Neutrophil (primary cell): ENCODE results near the gene LSP1.

Source experiments
- H3K27ac ChIP-seq: fragments of 200-600 bp; sonication (generic); 2 replicates; pipeline ENCODE4 v1.5.1; 2016; ENCODE audit warnings: mild to moderate bottlenecking, moderate library complexity
- H3K27me3 ChIP-seq: fragments of 200-600 bp; sonication (generic); 2 replicates; pipeline ENCODE4 v1.6.0; 2016; ENCODE audit warnings: mild to moderate bottlenecking
- H3K36me3 ChIP-seq: fragments of 200-600 bp; sonication (generic); 2 replicates; pipeline ENCODE4 v1.5.1; 2017
- H3K4me1 ChIP-seq, 2 experiments: fragments of 200-600 bp in 1 of 2; sonication (generic) in 1 of 2; 1 replicate in 1 of 2; 2 replicates in 1 of 2; pipeline versions ENCODE4 v1.5.1 to v1.6.1; 2013 to 2016; ENCODE audit warnings: low read depth in 1 of 2, low read length in 1 of 2, mild to moderate bottlenecking in 1 of 2, moderate library complexity in 1 of 2; ENCODE audit not compliant: control insufficient read depth in 1 of 2, insufficient read depth in 1 of 2
- H3K4me3 ChIP-seq, 2 experiments: fragments of 200-600 bp in 1 of 2; sonication (generic) in 1 of 2; 1 replicate in 1 of 2; 2 replicates in 1 of 2; pipeline ENCODE4 v1.5.1; 2013 to 2016; ENCODE audit warnings: low read depth in 1 of 2, low read length in 1 of 2, mild to moderate bottlenecking in 1 of 2, moderate library complexity in 1 of 2
- H3K9me3 ChIP-seq: fragments of 200-600 bp; sonication (generic); 2 replicates; pipeline ENCODE4 v1.5.1; 2016
- TF ChIP-seq, protein P1 (sequence below): fragments of 200-600 bp; sonication (generic); IDR thresholded peaks from 2 replicates; pipeline ENCODE4 v1.5.1; 2016; ENCODE audit warnings: antibody characterized with exemption

LSP1 gene

DNA sequence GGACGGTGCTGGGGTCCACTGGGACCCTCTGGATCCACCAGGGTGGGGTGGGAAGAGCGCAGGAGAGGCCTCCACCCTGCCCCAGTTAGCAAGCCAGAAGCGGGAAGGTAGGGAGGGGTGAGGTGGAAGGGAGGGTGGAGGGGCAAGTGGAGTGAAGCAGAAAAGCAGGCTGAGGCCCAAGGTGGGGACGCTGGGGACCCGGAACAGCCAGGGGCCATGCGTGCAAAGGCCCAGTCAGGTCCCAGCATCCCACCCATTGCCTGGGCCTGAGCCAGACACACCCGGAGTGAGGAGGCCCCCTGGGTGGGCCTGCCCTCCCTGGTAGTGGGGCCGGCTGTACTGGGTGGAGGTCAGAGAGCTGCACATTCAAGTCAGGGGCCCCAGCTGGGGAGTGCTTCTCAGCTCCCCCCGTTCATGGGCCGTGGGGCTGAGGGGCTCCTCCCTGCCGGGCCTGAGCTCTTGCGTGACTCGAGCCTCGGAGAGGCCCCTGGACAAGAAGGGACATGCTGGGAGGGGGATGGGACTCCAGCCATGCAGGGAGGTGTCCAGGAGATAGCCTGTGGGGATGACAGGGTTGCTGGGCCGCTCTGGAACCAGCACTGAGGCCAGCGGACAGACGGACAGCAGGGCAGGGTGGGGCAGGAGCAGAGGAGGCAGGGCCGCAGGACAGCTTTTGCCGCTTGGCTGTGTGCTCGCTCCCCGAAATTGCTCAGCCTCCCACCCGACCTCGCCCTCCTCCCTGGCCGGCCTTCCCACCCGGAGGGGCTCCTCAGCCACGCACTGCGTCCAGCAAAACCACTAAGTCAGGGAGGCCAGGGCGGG lies 74.4 kb downstream of the LSP1 start:
- TF ChIP-seq, protein P1, sequence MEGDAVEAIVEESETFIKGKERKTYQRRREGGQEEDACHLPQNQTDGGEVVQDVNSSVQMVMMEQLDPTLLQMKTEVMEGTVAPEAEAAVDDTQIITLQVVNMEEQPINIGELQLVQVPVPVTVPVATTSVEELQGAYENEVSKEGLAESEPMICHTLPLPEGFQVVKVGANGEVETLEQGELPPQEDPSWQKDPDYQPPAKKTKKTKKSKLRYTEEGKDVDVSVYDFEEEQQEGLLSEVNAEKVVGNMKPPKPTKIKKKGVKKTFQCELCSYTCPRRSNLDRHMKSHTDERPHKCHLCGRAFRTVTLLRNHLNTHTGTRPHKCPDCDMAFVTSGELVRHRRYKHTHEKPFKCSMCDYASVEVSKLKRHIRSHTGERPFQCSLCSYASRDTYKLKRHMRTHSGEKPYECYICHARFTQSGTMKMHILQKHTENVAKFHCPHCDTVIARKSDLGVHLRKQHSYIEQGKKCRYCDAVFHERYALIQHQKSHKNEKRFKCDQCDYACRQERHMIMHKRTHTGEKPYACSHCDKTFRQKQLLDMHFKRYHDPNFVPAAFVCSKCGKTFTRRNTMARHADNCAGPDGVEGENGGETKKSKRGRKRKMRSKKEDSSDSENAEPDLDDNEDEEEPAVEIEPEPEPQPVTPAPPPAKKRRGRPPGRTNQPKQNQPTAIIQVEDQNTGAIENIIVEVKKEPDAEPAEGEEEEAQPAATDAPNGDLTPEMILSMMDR: no peak
- Histone ChIP-seq H3K27me3 (peaks cover 46% of the 10 kb centered on the region), H3K4me3 (no peak overlapping the region), H3K9me3 (no peaks in the 10 kb centered on the region), H3K36me3 (no peaks in the 10 kb centered on the region), H3K4me1 (no peaks in the 10 kb centered on the region), H3K27ac (no peak overlapping the region)

- Histone ChIP-seq H3K27me3 (peaks cover 51% of the 10 kb centered on the region), H3K36me3 (no peaks in the 10 kb centered on the region), H3K27ac (no peak overlapping the region), H3K4me1 (no peaks in the 10 kb centered on the region), H3K4me3 (no peak overlapping the region), H3K9me3 (no peaks in the 10 kb centered on the region)
- TF ChIP-seq, protein P1: no peak
Observed at GRCh38 chr11:1927848-1928469, 75.1 kb downstream of the LSP1 start.

DNA sequence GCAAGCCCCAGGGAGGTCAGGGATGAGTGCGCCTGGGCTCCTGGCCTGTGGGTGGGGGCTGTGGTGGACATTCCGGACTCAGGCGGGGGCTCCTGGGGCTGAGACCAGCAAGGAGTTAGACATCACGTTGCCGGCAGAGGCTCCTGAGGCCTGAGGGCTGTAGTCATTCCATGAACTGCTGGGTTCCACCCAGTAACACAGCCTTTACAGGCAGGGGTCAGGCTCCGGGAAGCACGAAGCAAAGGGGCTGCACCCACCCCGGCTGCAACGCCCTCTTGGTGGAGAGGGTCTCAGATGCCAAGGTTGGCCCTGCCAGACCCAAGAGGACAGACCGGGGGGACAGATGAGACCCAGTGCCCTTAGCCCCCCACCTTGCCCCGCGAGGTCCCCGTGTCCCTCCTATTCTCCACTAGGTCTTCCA lies 75.6 kb downstream of the LSP1 start:
- Histone ChIP-seq H3K9me3 (no peaks in the 10 kb centered on the region), H3K4me3 (no peak overlapping the region), H3K27me3 (peaks cover 56% of the 10 kb centered on the region), H3K36me3 (no peaks in the 10 kb centered on the region), H3K27ac (no peak overlapping the region), H3K4me1 (no peaks in the 10 kb centered on the region)
- TF ChIP-seq, protein P1: no peak

DNA sequence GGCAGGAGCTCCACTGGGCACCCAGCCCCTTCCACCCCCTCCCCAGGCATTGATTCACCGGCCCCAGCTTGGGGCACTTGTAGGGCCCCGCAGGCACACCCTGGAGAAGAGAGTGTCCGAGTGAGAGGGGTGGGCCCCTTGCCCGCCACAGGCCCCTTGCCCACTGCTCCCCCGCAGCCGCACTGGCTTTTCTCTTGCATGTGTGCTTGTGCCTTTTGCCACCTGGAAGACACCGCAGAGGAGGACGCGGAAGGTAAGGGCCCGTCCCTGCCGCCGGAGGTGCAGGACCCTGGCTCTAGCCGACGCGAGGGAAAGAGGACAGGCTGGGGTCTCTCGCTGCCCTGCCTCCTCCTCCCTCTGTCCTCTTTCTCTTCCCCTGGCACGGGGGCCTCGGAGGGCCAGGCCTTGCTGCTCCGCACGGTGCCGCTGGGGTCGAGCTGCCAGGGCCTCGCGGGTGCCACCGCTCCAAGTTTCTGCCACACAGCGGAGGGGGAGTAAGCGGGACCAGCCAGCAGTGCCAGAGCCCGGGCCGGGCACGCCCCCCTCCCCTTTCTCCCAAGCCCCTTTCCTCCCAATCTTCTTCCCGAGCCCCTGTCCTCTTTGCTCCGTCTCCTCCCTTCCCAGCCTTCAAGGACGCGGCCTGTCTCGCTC lies 76.1 kb downstream of the LSP1 start:
- Histone ChIP-seq H3K4me1 (no peaks in the 10 kb centered on the region), H3K27ac (no peak overlapping the region), H3K4me3 (no peak overlapping the region), H3K36me3 (no peaks in the 10 kb centered on the region), H3K27me3 (peaks cover 61% of the 10 kb centered on the region), H3K9me3 (no peaks in the 10 kb centered on the region)
- TF ChIP-seq, protein P1: no peak

DNA sequence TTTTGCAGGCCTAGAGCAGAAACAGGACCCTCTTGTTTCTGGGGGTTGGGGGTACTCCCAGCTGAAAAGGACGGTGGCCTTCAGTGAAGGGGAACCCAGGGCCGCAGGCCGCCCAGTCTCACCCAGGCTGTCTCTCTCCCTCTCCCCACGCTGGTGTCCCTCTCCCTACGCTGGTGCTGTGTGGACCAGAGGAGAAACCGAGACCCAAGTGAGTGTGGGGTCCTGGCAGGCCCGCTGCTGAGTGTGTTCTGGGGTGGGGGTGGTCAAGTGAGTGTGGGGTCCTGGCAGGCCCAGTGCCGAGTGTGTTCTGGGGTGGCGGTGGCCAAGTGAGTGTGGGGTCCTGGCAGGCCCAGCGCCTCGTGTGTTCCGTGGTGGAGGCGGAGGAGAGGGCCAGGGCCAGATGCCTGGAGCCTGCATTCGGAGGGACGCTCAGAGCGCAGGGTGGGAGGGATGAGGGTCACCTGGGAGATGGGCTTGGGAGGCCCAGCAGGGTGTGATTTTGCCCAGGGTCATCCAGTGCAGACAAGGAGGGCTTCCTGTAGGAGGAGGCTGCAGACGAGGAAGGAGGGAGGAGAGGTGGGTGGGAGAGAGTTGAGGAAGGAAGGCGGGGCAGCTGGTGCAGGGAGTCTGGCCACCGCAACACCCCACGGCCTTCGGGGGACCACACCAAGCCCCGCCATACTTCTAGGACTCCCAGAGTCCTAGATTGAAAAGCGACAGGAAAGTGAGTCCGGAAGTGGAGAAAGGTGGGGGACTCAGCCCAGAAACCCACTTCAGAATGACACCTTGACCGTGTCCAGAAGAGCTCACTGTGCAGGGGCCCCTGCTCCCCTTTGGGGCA lies 77.0 kb downstream of the LSP1 start:
- H3K9me3 ChIP-seq: no peaks in the 10 kb centered on the region
- H3K4me3 ChIP-seq: no peak overlapping the region
- no peaks in the 10 kb centered on the region for H3K36me3 ChIP-seq
- H3K27me3 ChIP-seq: peaks cover 63% of the 10 kb centered on the region
- H3K27ac ChIP-seq: no peak overlapping the region
- TF ChIP-seq, protein P1: no peak
- no peaks in the 10 kb centered on the region for H3K4me1 ChIP-seq
